Measurements from ENCODE around the gene SLC35F5.
"Not testable (repeated sequence)": the region's sequence is repeated elsewhere in the genome, so short reads cannot be mapped to it uniquely, and the experiment has no call there.

The SLC35F5 gene

DNA sequence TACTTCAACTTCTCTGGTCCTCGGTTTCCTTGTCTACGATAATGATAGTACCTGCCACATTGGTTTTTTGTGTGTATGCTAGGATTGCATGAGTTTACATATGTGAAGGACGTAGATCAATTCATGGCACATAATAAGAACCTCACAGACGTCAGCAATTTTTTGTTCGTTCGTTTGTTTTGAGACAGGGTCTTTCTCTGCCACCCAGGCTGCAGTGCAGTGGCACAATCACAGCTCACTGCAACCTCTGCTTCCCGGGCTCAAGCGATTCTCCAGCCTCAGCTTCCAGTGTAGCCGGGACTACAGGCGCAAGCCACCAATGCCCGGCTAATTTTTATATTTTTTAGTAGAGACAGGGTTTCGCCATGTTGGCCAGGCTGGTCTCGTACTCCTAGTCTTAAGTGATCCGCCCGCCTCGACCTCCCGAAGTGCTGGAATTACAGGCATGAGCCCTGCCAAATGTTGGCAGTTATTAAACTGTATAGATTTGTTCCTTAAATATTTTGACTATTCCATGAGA, 756 bp upstream of the SLC35F5 start:
- DNase-seq (ENCODE audit: insufficient read length, low spot score) (no peak), FAIRE-seq (no peak)

DNA sequence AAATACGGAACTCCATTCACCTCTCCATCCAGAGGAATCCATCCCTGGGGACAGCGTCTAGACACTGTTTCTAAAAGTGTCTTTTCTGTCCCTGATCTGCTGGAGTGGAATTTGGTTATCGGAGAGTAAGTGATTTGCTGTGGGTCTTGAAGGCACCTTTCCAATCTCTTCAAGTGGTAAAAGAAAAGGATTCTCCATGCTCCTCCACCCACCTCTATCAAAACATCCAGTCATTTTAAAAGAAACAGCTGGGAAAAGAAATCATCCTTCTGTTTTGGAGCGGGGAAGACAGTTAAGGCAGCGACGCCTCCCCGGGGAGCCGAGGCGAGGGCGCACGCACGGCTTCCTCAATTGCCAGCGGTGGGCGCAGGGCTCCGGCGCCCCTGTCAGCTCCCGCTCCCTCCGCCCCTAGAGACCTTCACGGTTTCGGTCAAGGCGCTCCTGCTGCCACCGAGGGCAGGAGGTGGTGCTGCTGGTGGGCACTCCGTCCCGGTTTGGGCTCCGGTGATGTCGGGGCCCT, 547 bp downstream of the SLC35F5 start:
- peak; percentile 22 for DNase-seq (ENCODE audit: insufficient read length, low spot score)
- FAIRE-seq: no peak

DNA sequence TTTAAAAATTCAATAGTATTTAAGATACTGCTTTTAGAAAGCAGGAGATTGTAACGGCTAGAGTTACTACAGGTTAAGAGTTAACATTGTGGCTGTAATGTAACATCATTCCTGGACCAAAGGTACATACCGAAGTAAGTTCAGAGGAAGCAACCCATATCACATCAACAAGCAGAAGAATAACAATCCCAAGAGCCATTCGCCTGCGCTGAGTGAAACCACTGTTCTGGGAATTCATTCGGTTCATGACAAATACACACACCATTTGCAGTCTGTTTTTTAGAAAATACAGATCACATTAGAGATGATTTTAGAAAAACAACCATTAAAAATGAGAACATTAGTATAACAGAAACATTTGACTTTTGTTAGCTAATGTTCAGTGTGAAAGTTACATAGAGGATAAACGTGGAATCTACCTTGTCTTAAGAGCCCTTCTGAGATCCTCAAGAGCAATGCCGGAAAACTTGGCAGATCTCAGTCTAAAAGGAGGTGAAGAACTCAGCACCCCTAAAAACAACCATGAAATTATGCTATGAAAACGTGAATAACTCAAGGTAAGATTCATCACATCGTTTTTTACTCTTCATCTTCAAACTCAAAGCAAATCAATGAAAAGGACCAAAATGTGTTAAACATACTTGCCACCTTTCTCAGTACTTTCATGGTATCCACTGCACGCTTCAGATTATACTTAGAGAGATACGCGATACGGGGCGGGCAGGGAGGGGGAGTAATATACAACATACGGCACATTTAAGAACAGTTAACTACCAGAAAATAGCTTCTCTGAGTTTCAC, 1.2 kb downstream of the SLC35F5 start:
- no peak for FAIRE-seq

DNA sequence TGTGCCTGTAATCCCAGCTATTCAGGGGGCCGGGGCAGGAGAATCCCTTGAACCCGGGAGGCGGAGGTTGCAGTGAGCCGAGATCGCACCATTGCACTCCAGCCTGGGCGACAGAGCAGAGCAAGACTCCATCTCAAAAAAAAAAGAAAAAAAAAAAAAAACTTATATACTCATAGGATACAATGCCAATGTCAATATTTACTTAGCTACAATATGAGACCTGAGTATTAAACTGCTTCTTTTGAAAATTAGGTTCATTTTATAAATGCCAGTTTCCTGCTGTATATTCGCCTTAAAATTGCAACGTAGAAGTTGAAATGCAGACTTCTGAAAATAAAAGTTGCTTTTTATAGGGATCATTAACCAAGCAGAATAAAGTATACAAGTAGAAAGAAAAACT, 2.3 kb downstream of the SLC35F5 start:
- DNase-seq (ENCODE audit: insufficient read length, low spot score) (no peak), FAIRE-seq (no peak)

More for the DNA sequence above, 1.2 kb downstream of the SLC35F5 start:
- no peak for DNase-seq (ENCODE audit: insufficient read length, low spot score)

DNA sequence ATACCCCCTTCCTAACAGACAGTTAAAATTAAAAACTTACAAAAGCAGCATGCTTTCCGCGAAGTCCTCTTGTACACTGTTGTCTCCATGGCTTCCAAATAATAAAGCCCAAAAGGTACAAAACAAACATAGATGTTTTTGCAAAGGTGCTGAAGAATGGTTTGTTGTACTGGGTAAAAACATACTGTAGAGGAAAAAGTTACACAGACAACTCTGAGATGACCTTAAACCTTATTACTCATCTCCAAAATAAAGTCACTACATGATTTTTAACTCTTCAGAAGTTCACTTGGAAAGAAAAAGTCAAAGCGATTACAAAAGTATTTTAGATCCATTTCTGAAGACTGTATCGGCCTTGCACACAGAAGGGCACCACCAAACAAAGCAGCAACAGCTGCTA, 6.1 kb downstream of the SLC35F5 start:
- no peak for DNase-seq (ENCODE audit: insufficient read length, low spot score)
- FAIRE-seq: no peak

DNA sequence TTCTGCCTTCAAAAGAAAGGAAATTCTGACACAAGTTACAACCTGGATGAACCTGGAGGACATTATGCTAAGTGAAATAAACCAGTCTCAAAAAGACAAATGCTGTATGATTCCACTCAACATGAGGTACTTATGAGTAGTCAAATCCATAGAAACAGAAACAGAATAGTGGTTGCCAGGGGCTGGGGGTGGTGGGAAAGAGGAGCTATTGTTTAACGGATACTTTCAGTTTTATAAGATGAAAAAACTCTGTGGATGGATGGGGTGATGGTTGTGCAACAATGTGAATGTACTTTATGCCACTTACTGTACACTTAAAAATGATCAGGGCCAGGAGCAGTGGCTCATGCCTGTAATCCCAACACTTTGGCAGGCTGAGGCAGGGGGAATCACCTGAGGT, 15.4 kb downstream of the SLC35F5 start:
- no peak for FAIRE-seq
- no peak for DNase-seq (ENCODE audit: insufficient read length, low spot score)

DNA sequence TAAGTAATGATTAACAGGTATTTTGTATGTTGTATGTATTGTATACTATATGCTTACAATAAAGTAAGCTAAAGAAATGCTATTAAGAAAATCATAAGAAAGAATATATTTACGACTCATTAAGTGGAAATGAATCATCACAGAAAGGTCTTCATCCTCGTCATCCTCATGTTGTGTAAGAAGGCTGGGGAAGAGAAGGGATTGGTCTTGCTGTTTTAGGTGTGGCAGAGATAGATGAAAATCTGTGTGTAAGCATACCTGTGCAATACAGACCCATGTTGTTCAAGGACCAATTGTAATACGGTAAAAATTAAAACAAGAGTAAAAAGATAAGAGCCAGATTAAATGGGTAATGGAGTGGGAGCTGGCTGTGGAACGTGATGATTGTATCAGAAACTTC, 16.6 kb downstream of the SLC35F5 start:
- DNase-seq (ENCODE audit: insufficient read length, low spot score) (no peak), FAIRE-seq (no peak)

DNA sequence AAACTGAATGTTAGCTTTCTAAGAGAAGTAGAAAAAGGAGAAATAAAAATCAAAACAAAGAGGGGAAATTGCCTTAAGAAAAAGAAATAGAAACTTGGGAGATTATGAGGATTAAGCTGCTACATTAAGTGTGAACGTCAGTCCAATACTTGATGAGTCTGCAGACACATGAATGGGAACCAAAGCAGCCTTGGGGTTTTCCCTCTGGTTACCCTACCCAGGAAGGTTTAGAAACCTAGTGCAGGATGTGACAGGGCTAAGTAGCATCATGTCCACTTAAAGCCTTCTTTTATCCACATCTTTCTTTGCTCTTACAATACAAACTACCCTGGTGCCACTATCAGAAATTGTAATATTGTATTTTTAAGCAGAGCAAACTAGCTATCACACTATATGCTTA, 22.3 kb downstream of the SLC35F5 start:
- FAIRE-seq (no peak), DNase-seq (ENCODE audit: insufficient read length, low spot score) (no peak)

DNA sequence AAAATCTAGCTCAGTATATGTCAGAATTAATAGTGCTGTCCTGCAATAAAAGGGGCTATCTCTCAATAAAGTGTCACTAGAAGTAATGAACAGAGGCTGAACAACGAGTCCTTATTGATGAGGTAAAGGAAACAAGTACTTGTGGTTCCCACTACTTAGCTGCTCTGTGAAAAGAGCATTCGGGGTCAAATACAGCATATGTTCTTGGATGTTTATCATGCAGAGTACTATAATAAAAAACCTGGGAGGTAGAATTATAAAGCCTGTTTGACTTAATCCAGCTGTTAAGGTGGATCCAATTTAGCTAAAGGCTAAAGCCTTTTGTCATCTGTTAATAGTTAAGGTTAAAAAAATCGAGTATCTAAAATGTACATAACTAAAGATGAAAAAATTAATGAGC, 32.4 kb downstream of the SLC35F5 start:
- DNase-seq (ENCODE audit: insufficient read length, low spot score): no peak
- no peak for FAIRE-seq

DNA sequence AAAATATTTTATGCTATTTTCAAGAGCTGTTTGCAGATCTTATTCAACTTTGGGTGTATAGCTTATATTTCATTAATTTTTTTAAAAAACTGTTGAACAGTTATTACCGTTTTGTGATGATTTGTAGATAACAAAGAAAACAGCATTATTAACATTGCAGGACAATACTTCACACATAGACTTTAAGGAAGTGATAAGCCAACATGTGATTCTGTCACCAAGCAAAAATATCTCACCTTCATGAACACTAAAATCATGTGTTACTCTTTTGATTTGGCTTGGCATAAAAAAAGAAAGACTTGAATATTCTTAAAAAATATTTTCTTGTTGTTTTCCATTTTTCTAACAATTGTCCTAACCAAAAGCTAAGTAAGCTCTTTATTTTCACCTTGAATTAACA, 33.0 kb downstream of the SLC35F5 start:
- no peak for DNase-seq (ENCODE audit: insufficient read length, low spot score)
- no peak for FAIRE-seq

DNA sequence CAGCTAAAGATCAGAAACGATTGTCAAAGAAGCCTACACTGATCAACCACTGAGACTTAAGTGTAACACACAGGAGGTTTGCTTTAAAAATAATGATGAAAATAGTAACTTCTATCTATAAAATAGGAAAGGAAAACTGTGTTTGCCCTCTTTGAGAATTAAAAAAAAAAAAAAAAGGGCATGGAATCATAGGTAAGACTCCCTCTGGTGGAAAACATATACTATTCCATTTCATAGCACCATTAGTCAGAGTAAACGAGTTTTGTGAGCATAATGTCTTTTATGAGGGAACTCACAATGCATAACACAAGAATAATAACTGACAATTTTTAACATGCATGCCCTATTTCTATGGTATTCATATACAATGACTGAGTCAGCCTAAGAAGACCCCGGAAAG, 36.3 kb downstream of the SLC35F5 start:
- DNase-seq (ENCODE audit: insufficient read length, low spot score): peak; percentile 26
- no peak for FAIRE-seq

DNA sequence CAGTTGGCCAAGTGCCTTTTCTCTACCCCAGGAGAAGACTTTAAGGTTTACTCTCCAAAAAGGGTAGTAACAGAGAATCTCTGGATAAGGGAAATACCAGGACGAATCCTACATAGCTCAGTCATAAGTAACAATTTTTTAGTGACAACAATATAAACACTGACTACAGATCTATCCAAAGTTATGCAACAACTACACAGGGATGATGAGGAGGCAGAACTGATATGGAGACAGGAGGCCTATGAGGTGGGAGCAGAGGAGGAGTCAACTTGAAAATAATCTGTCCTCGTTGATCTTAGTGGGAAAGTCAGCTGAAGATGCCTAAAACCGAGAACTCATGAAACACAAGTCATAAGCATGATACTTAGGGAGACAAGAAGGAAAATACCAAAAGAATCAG, 40.2 kb downstream of the SLC35F5 start:
- FAIRE-seq: no peak
- no peak for DNase-seq (ENCODE audit: insufficient read length, low spot score)

DNA sequence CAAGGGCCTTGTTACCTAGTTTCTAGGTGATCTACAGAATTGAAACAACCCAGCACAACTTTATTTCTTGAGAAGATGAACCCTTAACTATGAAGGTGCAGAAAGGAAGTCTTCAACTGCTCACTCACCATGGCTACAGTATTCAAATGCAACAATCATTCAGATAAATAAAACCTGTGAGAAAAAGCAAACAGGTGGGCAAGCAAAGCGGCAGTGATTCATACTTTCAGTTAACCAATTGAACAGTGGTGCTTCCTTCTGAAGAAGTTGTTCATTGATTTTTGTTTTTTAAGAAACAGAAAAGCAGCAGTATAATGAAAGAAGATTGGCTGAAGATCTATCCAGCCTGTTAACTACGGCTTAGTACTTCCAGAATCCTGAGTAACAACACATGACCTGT, 43.5 kb downstream of the SLC35F5 start:
- FAIRE-seq: no peak

DNA sequence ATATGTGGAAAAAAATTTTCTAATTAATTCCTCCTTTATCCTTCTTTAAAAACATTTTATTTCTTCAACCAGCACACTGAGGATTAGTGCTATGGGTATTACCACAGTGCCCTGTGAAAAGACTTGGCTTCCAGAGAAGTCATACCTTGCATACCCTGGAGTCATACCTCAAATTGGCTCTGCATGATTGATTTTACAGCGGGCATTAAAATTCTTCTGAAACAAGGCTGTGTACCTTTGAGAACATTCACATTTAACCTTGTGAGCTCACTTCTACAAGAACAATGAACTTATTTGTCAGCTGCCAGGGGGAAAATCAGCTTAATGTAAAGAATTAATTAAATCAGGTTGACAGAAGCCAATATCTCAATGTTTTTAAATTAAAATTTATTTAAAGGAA, 44.6 kb downstream of the SLC35F5 start:
- FAIRE-seq (no peak), DNase-seq (ENCODE audit: insufficient read length, low spot score) (no peak)

More for the DNA sequence above, 43.5 kb downstream of the SLC35F5 start:
- DNase-seq (ENCODE audit: insufficient read length, low spot score): no peak

DNA sequence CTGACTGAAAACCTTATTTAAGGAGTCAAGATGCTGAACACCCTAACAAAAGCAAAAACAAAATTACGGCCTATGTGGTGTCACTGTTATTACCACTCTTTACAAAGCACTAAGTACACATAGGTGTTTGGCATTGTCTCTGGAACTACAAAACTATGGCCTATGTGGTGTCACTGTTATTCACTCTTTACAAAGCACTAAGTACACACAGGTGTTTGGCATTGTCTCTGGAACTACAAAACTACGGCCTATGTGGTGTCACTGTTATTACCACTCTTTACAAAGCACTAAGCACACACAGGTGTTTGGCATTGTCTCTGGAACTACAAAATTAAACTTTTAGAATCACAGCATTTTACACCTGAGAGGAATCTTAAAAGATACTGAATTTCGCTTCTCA, 47.4 kb downstream of the SLC35F5 start:
- FAIRE-seq (no peak), DNase-seq (ENCODE audit: insufficient read length, low spot score) (no peak)

DNA sequence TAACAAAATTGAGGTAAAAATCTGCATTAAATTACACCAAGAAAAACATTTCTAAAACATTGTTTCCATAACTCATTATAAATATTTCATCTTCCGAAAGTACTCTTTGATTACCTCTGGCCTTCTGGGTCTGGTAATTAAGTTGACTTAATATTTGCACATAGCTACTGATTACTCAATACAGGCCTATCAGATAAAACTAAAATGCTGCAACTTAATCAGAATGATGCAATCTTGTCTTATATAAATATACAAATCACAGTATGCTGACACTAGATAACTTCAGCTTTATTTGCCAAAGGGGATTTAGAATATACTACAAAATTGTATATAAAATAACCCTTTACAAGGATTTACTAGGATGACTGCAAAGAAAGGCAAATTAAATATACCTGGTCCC, 49.3 kb downstream of the SLC35F5 start:
- FAIRE-seq (no peak), DNase-seq (ENCODE audit: insufficient read length, low spot score) (no peak)

DNA sequence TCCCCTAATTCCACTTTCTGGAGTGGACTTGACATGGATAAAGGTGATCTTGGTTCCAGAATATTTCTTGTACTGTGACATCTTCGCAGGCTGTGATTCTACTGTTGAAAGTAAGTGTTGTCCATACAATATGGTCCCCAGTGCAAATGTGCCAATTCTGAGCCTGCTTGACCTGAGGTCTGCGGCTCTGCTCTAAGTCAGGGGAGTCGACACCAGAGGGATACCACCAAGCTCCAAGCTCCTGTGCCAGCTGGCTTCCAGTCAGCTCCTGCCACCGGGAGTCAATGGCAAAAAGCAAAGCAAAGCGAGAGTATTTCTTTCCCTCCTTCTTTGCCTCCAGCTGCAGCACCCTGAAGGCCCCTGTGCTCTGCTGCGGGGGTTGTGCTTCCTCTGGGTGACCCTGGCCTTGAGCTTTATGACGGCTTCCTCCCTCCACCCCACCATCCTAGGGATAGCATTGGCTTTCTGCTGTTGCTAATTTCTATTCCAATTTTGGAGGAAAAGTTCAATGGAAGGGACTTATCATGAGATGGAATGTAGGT, 50.4 kb downstream of the SLC35F5 start:
- DNase-seq (ENCODE audit: insufficient read length, low spot score) (no peak), FAIRE-seq (no peak)

DNA sequence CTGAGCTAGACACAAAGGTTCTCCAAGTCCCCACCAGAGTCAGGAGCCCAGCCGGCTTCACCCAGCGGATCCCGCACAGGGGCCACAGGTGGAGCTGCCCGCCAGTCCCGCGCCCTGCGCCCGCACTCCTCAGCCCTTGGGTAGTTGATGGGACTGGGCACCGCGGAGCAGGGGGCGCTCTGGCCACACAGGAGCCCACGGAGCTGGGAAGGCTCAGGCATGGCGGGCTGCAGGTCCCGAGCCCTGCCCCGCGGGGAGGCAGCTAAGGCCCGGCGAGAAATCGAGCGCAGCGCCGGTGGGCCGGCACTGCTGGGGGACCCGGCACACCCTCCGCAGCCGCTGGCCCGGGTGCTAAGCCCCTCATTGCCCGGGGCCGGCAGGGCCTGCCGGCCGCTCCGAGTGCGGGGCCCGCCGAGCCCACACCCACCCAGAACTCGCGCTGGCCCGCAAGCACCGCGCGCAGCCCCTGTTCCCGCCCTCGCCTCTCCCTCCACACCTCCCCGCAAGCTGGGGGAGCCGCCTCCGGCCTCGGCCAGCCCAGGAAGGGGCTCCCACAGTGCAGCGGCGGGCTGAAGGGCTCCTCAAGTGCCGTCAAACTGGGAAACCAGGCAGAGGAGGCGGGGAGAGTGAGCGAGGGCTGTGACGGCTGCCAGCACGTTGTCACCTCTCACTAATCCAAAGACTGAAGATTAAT, 52.0 kb downstream of the SLC35F5 start:
- FAIRE-seq; DNase-seq (ENCODE audit: insufficient read length, low spot score): not testable (repeated sequence)

DNA sequence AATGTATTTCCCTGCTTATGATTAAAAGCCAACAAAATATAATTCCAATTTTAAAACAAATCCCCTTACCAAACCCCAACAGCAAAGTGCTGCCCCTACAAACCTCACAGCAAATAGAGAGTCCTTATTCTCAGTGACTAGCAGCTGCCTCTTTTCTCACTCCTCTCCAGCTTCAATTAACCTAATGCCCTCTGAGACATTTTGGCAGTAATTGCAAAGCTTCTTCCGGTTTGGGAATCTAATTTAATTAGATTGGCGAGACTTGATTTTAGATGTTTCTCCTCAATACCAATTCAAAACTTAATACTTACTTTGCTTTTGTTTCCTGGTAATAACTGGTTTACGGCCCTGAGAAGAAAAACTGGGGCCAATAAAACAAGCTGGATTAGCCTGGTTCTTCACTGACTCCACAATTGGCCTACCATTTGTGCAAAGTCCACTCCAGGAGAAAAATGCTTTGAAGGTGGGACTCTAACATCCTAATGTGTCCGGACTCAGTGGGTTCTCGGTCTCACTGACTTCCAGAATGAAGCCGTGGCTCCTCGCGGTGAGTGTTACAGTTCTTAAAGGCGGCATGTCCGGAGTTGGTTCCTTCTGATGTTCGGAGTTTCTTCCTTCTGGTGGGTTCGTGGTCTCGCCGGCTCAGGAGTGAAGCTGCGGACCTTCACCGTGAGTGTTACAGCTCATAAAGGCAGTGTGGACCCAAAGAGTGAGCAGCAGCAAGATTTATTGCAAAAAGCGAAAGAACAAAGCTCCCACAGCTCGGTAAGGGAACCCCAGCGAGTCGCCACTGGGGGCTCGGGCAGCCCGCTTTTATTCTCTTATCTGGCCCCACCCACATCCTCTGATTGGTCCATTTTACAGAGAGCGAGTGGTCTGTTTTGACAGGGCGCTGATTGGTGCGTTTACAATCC, 52.8 kb downstream of the SLC35F5 start:
- no peak for FAIRE-seq
- DNase-seq (ENCODE audit: insufficient read length, low spot score): no peak

DNA sequence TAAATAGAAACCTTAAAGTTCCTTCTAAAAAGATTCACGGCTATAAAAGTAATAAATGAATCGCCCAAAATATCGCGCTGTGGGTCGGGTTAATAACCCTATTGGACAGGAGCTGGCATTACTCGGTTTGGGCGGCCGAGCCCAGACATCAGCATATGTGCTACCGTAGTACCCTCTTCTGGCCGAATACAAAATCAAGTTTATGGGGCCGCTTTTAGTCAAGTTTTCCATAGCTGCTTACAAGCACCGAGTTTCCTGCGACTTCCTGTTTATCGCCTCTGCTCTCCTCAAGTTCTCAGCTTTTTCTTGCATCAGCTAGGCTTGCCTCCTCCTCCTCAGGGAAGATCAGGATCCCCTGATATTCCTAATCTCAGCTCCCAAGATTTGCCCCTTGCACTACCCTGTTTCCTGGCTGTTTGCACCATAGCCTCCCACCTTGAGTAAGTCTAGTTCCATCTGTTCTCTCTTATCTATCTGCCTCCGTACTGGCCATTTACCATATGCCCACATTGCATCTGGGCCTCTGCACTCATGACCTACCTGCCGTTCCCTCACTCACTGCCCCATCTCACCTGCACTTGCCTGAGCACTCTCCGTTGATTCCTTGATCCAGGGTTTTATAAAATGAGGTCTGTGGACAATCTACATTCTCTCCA, 56.1 kb downstream of the SLC35F5 start:
- FAIRE-seq: no peak
- no peak for DNase-seq (ENCODE audit: insufficient read length, low spot score)

All from HTR-8/SVneo (cell line).